SHP77 treated with DMSO at 0.1 percent for 48 hours (cell line): ENCODE data around the gene ARHGAP4.

ENCODE experiments used
- DNase-seq: peaks from one replicate; lab custom pipeline; 2025; lab: John Stamatoyannopoulos, UW

The ARHGAP4 gene

DNA sequence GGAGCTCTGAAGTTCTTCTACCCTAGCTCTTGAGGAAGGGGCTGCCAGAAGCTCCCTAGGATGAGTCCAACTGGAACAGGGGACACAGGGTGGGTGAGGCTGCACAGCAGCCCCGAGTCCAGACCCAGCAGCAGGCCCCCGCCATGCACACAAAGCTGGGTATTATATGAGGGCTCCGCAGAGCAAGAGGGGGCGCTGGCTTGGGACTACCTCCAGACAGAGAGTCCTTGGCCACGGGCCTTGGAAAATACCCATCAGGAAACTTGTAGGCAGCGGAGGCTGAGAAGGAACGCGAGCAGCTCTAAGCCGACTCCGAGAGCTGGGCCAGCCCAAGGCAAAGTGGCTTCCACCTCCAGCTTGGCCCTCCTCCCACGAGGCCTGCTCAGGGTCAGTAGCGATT, 37.5 kb upstream of the ARHGAP4 start:
- no peak for DNase-seq

DNA sequence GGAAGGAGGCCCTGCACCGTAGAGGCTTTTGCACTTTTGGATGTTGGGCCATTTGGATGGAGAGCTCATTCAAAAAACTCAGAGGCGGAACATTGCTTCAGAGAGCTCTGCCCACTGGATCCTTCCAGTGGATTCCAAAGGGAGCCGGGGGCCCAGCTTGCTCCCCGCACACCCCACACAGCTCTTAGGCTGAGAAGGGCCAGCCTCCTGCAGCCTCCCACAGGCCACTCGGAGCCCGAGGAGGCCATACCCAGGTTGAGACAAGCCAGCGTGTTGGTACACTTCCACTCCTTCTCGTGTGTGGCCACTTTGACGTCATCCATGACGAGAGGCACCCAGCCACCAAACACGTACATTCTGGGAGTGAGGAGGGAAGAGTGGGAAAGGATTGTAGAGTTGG, 35.2 kb upstream of the ARHGAP4 start:
- DNase-seq: no peak

- no peak for DNase-seq
Observed at GRCh38 chrX:153960786-153961185, 34.7 kb upstream of the ARHGAP4 start.

DNA sequence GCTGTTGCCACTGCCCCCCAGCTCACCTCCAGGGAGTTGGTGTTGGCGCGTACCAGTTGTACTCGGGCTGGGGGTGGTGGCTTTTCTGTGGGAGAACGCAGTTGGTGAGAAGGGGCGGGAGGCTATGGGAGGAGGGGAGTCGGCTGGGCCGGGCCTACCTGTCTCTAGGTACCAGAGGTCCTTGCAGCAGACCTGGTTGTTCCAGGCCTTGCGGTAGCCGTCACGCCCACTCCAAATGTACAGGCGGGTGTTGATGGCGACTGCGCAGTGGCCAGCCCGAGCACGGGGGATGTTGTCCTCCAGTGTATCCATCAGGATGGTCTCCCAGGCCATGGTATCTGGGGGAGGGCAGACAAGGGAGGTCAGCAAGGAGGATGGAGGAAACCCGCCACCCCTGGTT, 34.0 kb upstream of the ARHGAP4 start:
- DNase-seq: no peak

DNA sequence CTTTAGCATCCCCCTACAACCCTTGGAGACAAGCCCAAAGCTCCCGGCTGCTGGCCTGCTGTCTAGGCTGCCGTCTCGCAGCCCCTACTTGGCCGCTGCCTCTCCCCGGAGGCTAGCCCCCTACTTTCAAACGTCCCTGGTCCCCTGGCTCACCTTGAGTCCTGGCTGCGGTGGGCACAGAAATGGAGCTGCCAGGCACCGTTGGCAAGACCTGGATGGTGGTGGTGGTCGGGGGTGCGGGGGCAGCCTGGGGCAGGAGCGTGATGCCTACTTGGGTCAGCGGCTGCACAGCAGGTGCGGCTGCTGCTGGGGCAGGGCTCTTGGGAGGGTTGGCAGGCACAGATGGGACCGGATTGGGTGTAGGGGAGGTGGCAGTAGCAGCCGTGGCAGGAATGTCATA, 33.6 kb upstream of the ARHGAP4 start:
- no peak for DNase-seq

GRCh38 chrX:153958605-153959004, 32.5 kb upstream of the ARHGAP4 start:
- DNase-seq: no peak

GRCh38 chrX:153957224-153957623, 31.2 kb upstream of the ARHGAP4 start:
- DNase-seq: no peak

- DNase-seq: no peak
Observed at GRCh38 chrX:153956044-153956907, 30.2 kb upstream of the ARHGAP4 start.

- DNase-seq: no peak
Observed at GRCh38 chrX:153955228-153955732, 29.2 kb upstream of the ARHGAP4 start.

GRCh38 chrX:153954558-153955227, 28.6 kb upstream of the ARHGAP4 start:
- no peak for DNase-seq

DNA sequence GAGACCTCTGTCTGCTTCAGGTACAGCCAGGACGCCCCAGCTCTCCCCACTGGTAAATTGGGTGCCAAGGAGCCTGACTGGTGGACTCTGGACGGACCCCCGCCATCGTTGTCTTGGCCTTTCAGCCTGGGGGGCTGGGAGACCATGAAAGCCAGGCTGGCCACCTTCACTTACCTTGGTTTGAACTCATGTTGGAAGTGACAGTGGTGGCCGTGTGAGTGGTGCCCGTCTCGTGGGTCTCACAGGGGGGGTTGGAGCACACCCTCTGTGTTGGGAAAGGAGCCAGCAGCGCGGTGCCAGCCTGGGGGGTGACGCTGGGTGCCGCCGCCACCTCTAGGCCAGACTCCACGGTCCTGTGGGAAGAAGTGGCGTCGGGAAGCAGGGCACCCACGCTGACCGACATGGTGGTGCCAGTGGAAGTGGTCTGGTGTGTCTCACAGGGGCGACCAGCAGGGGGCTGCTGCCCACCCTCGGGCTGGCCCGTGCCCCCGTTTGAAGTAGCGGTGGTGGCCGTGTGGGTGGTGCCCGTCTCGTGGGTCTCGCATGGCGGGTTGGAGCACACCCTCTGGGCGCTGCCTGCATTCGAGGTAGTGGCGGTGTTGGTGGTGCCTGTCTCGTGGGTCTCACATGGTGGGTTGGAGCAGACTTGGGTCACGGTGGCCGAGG, 28.0 kb upstream of the ARHGAP4 start:
- no peak for DNase-seq

- no peak for DNase-seq
Observed at GRCh38 chrX:153953342-153953830, 27.3 kb upstream of the ARHGAP4 start.

DNA sequence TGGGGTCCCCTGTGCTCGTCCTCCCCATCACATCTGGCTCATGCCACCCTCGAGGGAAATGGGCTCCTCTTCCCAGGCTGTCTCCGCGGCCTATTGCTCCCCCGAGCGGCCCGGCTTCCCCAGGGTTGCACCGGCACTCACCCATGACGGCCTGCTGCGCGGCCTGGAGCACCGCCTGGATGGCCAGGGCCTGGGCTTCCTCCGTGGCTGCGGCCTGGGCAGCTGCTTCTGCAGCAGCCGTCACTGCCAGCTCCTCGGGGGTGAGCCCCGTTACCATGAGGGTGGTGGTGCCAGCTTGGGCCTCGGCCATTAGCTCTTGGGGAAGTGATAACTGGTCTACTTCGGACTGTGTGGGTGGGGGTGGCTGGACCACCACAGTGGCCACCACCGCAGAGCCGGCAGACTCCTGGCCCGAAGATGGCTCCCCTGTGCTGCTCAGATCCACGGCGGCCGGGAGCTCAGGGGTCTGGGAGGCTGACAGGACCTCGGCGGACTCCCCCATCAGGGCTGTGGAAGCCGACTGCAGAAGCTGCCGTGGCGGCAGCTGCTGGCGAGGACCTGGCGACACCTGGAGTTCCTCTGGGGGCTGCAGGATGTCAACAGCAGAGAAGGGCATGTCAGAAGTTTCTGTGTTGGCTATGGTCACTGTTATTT, 26.4 kb upstream of the ARHGAP4 start:
- no peak for DNase-seq

DNA sequence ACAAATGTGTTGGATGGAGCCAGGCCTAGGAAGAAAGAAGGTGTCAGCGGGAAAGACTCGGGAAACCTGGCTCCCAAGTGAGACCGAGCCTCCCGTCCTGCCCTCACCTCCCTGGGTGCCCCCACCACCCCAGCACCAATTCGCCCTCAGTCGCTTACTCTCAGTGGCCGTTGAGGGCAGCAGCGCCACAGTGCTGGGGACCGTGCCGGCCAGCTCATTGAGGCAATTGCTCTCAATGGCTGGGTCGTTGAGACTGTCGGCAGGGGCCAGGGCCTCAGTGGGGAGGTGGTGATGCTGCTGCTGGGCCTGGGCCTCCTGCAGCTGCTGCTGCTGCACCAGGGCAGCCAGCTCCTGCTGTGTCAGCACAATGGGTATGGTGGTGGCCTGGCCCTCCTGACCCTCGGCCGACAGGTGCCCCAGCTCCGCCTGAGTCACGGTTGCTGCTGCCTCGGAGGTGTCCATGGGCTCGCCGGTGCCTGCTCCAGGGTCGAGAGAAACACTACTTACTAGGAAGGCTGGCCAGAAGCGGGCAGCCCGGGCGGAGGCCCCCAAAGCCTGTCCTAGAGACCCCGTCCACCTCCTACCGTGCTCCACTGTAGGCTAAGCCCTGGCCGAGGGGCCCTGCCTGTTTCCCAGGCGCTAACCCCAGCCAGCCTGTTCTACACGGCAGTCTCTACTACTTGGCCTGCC, 25.8 kb upstream of the ARHGAP4 start:
- DNase-seq: no peak

GRCh38 chrX:153950127-153950526, 24.1 kb upstream of the ARHGAP4 start:
- no peak for DNase-seq

- DNase-seq: no peak
Observed at GRCh38 chrX:153948847-153949805, 23.1 kb upstream of the ARHGAP4 start.

DNA sequence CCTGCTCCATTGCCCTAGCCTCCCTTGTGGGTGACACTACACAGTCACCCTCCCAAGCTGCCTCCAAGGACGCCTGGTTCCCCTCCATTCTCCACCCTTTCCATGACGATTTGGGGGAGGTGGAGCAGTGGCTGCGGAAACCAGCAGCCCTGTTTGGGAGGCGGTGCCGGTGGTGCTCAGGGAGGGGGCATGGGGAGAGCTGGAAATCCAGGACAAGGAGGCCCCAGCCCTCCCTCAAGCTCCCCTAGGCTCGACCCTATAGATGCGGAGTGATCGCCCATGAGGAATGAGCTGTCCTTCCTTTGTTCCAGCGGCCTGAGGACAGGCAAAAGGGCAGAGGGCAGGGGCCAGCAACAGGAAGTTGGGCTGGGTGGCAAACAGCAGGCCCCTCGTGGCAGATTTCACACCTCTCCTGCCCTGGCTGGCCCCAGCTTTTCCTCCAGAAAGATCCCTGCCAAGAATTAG, 22.0 kb upstream of the ARHGAP4 start:
- DNase-seq: no peak

GRCh38 chrX:153947009-153947769, 21.1 kb upstream of the ARHGAP4 start:
- DNase-seq: no peak
